Measurements from ENCODE around the gene DCAKD.
A peak's percentile ranks its signal among the peaks of the same experiment; 100 is the strongest.
"Not testable (repeated sequence)": the region's sequence is repeated elsewhere in the genome, so short reads cannot be mapped to it uniquely, and the experiment has no call there.

Gene DCAKD

DNA sequence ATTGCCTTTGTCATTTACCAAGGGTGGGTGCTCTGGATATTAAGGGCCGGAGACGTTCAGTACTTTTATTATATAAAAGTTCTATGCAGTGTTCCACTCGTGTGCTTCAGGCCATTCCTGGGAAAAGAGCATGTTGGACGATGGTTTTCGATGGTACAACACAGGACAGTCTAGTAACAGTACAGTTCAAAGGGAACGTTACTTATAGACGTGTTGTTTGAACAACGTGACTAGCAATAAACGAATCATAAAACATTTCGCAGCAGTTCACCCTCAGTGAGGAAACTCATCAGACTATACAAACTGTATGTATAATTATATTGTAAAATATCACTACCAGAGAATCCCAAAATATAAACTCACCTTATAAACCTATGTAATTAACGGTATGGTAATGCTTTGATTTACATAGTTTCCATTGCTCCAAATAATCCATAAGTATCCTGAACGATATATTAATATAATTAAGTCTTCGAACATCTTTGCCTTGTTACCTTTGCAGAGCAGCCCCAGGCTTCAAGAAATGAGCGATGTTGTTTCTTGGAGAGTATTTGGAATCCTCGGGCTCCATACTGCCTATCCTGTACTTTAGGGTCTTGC, 10.3 kb upstream of the DCAKD start:
- no peak for DNase-seq

DNA sequence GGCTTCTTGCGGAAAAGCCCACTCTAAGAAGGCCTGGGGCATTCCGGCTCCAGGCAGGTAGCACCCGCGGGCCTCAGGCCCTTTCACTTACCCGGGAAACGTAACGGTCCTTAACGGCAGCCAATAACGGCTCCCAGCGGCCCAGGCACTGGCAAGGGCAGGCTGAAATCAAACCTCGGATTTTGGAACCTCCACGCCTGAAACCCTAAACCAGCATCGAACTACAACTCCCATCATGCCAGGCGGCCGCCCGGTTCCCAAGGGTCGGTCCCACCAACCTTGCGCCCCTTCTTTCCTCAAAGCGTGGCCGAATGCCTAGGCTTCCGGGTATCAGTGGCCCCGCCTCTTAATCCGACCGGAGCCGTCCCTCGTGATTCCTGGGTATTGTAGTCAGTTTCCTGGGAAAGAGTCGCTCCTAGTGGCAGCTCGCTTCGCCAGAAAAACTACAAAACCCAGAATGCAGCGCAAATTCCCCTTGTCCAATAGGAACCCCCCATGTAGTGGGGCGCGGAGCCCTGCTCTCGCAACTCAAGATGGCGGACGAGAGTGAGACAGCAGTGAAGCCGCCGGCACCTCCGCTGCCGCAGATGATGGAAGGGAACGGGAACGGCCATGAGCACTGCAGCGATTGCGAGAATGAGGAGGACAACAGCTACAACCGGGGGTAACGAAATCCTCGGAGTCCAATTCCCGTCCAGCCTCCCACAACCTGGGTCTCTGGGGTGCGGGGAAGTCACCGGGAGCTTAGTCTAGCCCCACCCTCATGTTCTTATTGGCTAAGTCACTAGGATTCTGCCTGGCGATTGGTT, 9.6 kb upstream of the DCAKD start, which contains the start of gene NMT1:
Gene NMT1, plus strand, starts transcription at position 521 of the 809 bp plus-strand sequence. Its CDS starts 13 bp downstream, at position 534.
- DNase-seq = peak; percentile 96

DNA sequence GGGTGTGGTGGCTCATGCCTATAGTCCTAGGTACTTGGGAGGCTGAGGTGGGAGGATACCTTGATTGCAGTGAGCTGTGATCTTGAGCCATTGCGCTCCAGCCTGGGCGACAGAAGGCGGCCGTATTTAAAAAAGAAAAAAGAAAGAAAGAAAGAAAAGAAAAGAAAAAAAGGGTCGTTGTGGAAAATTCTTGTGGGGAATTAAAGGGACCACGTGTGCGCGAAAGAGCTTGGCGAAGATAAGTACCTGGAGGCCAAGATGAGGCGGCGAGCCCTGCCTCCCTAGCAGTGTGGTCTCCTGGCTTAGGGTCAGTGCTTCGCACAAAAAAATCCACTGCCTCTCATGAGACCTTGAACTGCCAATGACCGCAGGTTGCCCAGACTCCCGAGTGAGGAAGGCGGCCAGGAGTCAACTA, 9.0 kb upstream of the DCAKD start:
- DNase-seq = no peak

DNA sequence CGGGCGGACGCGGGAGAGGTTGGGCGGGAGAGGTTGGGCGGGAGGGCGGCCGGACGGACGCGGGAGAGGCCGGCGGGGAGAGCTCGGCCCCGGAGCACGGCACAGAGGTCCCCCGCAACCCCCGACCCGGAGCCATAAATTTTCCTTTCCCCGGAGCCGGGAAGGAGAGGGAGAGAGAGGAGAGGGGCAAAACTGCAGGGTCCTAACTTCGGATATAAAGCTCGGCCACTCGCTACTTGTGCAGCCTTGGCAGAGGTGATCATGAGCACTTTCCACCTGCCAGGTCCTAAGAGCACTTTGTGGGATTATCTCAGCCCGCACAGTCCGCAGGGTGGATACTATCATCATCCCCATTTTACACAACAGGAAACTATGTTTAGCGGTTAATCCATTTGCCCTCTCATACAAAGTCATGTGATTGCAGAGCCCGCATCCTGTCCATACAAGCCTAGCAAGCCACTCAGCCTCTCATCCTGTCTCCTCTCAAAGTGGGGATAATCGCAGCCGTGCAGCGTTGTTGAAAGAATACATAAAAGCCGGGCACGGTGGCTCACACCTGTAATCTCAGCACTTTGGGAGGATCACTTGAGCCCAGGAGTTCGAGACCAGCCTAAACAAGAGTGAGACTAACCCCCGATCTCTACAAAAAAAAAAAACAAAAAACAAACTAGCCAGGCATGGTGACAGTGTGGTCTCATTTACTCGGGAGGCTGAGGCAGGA, 780 bp upstream of the DCAKD start:
- peak; percentile 5 for DNase-seq

DNA sequence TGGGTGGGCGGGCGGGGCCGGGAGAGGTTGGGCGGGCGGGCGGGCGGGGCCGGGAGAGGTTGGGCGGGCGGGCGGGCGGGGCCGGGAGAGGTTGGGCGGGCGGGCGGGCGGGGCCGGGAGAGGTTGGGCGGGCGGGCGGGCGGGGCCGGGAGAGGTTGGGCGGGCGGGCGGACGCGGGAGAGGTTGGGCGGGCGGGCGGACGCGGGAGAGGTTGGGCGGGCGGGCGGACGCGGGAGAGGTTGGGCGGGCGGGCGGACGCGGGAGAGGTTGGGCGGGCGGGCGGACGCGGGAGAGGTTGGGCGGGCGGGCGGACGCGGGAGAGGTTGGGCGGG, 254 bp upstream of the DCAKD start:
- not testable (repeated sequence) for DNase-seq

DNA sequence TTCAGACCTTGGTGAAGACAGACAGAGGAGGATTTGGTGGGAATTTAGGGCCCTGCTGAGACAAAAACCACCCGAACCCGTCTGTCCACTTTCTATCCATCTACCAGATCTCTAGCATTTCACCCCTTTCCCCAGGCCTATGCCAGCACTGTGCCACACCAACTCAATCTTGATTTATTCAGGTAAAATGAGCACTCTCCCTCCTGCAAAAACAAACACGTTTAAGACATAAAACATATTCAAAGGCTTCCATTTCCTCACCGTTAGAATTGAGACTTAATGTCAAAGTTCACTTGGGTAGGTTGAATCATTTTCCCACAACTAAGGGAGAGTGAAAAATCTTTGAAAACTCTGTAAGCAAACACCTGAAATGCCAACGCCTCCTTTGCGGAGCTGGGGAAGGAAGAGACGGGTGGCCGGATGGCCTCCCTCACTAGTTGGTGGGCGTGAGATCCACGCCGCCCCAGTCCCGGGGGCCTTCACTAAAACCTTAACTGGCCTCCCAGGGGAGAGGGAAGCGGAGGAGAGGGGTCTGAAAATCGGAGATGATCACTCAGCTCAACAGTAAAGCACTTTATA, 862 bp downstream of the DCAKD start:
- no peak for DNase-seq

DNA sequence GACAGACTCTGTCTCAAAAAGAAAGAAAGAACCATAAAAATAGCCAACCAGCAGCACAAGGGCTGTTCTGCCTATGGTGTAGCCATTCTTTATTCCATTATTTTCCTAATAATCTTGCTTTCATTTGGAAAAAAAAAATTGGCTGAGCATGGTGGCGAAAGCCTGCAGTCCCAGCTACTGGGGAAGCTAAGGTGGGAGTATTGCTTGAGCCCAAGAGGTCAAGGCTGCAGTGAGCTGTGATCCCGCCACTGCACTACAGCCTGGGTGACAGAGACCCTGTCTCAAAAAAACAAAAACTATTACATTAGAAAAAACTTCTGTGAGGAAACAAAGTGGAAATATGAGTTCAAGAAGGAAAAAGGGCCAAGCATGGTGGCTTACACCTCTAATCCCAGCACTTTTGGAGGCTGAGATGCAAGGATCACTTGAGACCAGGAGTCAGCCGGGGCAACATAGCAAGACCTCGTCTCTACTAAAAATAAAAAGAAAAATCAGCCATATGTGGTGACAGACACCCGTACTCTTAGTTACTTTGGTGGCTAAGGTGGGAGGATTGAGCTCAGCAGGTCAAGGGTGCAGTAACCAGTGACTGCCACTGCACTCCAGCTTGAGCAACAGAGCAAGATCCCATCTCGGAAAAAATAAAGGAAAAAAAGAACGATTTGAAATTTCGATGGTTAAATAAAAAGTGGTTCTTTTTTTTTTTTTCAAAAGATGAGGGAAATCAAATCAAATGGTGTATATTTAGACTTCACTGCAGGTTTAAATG, 2.5 kb downstream of the DCAKD start:
- no peak for DNase-seq

DNA sequence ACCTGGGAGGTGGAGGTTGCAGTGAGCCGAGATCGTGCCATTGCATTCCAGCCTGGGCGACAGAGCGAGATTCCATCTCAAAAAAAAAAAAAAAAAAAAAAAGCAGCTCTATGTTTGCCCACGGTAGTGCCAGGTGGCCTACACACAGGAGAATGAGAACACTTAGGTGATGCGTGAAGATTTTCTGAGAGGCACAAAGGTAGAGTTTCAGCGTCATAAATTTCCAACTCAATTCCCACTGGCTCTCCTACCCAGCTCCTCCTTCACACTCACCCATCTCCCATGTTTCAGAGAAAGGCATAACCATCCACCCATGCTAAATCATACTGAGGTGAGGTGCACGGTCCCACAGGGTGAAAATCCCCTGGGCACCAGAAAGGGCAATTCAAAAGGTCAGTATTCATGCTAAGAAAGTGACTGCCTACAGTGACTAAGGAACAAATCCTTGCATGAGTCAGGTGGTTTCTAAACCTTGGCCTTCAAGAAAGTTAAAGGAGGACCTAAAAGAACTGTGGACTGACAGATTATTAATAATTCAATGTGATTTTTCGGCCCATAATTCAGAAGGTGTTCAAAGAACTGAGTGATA, 4.8 kb downstream of the DCAKD start:
- DNase-seq = no peak

DNA sequence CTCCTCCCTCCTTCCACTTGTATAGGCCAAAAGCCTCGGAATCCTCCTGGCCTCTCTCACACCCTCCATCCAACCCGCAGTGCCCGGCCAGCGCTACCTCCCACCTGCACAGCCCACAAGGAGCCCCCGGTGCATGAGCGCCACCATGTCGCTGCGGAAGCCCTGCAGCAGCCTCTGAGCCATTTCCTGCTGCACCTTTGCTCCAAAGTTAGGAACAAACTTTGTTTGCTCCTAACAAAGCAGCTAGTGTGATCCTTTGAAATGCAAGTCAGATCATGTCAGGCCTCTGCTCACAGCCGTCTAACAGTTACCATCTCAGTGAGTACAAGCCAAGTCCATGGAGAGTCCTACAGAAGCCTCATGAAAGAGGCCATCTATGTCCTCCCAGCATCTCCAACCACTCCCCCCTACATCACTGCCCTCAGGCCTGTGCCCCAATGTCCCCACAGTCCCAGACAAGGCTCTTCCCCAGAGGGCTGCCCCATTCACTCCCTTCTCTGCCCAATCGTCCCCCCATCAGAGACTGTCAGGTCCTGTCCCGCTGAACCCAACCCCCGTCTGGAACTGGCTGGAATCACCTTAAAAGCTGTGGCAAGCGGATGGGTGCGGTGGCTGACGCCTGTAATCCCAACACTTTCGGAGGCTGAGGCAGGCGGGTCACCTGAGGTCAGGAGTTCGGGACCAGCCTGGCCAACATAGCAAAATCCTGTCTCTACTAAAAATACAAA, 7.5 kb downstream of the DCAKD start:
- DNase-seq = no peak

DNA sequence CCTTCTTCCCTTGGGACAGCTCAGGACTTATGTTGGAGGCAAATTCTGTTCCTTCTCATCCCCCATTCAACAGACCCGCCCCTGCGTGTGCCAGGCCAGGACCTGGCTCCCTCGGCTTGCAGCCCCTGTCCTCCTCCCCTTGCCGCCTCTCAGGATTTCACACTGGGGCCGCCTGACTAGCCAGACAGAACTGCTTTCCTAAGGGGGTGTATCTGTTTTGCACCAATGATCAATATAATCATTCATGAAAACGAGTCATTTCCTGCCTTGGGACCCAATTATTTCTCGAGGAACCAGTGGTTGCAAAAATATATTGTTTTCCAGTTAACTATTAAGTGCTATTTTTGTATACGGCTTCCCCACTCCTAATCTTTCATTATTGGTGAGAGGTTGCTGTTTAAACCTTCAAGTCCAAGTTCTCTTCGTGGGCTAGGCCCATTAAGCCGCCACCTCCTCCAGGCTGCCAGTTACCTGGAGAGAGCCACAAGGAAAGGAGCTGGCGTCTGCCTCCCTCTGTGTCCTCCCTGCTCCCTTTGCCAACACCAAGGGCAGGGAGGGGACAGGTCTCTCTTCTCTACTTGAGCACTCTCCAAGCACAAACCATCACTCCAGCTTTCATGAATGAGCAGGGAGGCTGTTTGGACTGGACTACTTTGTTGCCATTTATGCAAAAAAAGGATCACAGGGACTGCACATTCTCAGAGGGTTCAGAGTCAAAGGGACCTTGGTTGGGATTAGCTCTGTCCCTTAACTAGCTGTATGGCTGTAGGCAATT, 8.9 kb downstream of the DCAKD start:
- DNase-seq = peak; percentile 18

DNA sequence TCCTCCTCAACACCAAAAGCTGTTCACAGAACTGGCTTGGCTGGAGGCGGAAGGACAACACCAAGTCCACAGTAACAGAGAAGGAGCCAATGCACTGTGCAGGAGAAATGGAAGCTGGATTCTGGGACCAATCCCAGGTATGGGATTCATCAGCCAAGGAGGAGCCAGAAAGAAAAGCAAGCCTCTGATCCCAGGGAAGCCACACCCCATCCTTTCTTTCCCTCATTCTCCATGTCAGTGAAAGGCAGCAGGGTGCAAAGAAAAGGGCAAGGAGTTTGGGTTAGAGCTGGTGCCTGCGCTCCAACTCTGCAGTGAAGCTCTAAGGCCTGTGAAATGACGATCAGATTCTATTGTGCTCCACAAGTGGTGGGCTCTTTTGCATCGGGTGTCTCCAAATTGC, 11.0 kb downstream of the DCAKD start:
- no peak for DNase-seq

DNA sequence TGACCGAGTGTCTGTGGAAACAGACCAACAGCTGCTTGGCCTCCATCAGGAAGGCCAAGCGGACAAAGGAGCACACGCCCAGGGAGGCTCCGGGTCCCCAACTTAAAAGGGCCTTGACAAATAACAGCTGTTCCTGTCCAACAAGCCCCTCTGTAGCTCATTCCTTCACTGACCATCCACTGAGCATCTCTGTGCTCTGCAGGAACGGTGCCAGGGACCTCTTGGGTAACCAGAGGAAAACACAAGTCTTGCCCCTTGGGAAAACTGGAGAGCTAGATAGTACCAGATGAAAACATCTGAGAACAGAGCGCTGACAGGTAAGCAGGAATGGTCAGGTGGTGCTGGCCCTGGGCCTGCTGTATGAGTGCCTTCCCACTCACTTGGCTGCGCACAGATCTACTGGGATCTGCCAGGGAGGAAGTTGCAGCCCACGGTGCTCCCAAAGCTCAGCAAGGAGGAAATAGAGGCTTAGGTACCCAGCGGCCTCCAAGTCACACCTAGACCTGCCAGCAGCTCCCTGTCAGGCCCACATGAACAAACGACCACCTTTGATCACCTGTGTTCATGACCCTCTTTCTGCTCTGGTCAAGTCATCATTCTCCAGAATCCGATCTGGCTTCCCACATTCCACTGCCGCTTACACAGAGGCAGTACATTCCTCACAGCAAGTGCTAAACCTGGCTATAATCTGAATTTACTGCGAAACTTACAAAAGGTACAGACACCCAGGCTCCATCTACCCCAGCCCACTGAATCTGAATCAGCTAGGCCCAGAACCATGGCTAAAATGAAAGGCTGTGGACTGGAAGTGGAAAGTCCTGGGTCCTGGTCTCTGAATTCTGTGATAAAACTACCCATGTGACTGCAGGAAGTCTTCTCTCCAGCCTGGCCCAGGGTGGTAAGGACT, 12.5 kb downstream of the DCAKD start:
- DNase-seq = no peak

DNA sequence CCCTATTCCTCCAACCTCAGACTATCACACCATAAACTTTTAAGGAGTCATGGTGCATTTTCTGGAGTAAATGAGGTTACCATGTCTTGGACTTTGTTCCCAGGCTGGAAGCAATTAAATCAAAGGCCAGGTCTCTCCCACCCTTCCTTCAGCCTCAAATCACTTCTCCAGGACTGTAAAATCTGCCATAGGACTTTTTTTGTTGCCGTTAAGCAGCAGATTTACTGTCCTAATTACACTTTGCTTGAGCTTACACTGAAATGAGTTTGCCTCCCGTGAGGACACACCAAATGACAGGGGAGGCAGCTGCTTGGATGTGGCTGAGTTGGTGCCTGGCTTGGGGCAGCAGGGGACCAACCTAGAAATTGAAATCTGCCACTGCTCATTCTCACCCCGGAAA, 14.7 kb downstream of the DCAKD start:
- DNase-seq = no peak

DNA sequence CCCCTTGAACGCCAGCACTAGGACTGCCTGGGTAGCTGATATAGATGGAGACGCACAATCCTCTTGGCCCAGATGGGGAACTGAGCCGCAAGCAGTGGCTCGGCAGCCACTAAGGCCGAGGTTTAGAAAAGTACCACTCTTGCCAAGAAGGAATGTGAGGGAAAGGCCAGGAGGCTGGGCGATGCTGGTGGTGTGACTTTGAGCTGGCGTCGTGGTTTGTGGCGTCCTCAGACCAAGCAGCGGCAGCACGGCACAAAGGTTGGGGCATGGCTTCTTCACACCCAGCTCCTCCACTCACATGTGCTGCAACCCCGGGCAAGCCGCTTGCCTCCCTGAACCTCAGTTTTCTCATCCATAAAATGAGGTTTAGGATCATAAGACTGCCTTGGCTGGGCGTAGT, 15.6 kb downstream of the DCAKD start:
- DNase-seq = no peak

DNA sequence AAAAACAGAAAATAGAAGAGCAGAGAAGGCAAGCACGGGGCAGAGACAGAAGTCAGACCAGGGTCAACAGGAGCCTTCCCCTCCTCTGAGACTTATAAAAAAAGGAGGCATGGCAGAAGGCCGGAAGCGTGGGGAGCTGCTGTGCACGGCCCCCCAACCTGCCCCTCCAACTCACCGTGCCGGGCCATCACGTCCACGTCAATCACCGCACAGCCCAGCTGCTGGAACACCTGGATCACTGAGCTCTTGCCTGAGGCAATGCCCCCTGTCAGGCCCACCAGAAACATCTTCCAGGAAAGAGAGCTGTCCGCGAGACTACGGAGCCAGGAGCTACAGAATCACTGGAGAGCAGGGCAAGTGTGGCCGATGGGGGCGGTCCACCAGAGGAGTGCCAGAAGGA, 16.8 kb downstream of the DCAKD start:
- no peak for DNase-seq

DNA sequence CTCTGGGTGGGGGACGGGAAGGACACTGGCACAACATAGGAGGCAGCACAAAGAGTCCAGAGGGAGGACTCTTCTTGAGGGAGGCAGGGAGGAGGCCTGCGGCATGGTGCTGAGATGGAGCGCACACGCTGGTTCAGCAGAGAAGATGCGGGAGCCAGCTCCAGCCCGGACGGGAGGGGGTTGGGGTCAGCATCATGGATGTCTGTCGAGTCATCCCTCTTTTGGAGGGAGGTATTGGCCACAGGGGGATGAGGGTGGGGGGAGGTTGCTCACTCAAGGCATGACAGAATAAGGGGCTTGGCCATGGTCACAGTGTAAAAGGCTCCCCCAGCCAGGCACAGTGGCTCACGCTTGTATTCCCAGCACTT, 19.3 kb downstream of the DCAKD start:
- no peak for DNase-seq

DNA sequence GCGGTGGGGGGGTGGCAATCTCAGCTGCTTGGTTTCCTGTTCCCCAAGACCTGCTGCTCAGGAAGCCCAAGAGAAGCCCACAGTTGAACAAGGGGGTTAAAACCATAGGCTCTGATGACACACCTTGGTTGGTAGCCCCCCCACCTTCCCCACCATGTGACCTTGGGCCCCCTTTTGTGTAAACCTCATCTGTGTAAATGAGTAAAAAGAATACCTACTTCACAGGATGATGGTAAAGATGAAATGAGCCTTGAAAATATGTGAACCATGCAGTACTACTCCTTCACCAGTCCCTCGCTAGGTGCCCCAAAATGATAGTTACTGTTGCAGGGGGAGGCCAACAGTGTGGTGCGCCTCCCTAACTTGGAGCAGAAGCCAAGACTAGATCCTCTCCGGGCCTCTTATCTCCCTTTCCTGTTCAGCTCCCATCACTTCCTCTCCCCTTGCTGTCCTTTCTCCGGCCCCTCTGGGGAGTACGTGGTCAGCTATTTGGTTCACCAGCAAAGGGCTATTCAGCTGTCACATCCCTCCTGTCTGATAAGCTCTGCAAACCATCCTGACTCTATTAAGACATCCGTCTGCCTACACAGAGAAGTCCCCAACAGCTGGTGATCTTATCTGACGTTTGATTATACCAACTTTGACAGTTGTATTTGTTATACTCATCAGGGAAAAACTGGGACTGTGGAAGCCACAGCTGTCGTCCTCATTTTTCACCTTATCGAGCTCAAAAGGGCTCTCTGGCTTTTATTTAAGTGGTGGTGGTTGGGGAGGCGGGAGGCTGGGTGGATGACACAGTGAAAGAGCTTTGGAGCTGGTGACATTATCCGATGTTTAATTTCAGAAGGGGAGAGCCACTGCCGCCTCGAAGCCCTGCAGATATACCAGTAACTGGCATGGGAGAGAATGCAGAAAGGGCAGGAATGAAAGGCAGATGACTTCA, 19.9 kb downstream of the DCAKD start:
- no peak for DNase-seq

DNA sequence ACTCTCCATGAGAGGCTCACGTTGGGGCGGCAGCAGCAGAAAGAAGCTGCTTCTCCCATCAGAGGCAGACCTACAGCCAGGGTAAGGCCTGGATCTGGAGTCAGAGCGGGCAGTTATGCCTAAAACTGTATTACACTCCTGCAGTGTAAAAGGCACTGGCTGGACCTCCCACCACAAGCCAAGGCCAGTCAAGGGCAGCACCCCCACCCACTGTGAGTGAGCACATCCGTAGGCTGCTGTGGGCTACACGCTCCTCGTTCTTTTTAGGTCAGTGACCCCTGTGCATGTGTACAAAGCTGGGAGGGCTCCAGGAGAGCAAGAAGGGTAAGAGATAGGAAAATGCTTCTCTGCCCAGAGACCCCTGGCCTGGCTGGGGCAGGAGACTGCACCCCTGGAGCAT, 20.7 kb downstream of the DCAKD start:
- no peak for DNase-seq
